Renal cortex interstitium (tissue), 11 donors: ENCODE measurements around the gene PTGES. TPM values are rescaled to one million over a fixed set of nuclear protein-coding genes. Genes with fewer than 3 reads are reported as not detected.
"Not testable (repeated sequence)": the region's sequence is repeated elsewhere in the genome, so short reads cannot be mapped to it uniquely, and the experiment has no call there.

Experiments
- DNase-seq, 11 donors: peaks; one replicate each; pipeline ENCODE4 v3.0.0-alpha.2; 2013; ENCODE audit warnings: low read depth in 9 of 11, low spot score in 4 of 11; ENCODE audit errors: extremely low read depth in 1 of 11
- polyA plus RNA-seq, 3 donors: library from polyadenylated mRNA; unstranded; fragments of 120-200 nt; gene quantifications; one replicate each; pipeline ENCODE4 v1.2.1, GENCODE V29; 2013; ENCODE audit not compliant: insufficient read length in 3 of 3

The PTGES gene
- polyA plus RNA-seq, 3 donors = 3.4 to 5.0 (median 4.0) TPM

- no peak for DNase-seq
Measured at GRCh38 chr9:129775448-129775798, 22.6 kb upstream of the PTGES start.

GRCh38 chr9:129774791-129775447 is 22.1 kb upstream of the PTGES start:
- DNase-seq = no peak

GRCh38 chr9:129773262-129774048 is 20.6 kb upstream of the PTGES start:
- DNase-seq = no peak

- DNase-seq = no peak
Measured at GRCh38 chr9:129770741-129771140, 17.9 kb upstream of the PTGES start.

GRCh38 chr9:129769669-129770068 is 16.8 kb upstream of the PTGES start:
- DNase-seq = no peak

- no peak for DNase-seq
Measured at GRCh38 chr9:129768486-129768885, 15.6 kb upstream of the PTGES start.

GRCh38 chr9:129765764-129766317 is 13.0 kb upstream of the PTGES start:
- no peak for DNase-seq

GRCh38 chr9:129762985-129763926 is 10.4 kb upstream of the PTGES start:
- DNase-seq = no peak

- not testable (repeated sequence) for DNase-seq
Measured at GRCh38 chr9:129762370-129762984, 9.6 kb upstream of the PTGES start.

GRCh38 chr9:129761901-129762369 is 9.1 kb upstream of the PTGES start:
- peak in 3 of 11 donors; percentile 40 to 53 (median 41) for DNase-seq

GRCh38 chr9:129761293-129761900 is 8.6 kb upstream of the PTGES start:
- DNase-seq = peak in 6 of 11 donors; percentile 46 to 80 (median 72)

- not testable (repeated sequence) for DNase-seq
Measured at GRCh38 chr9:129760784-129761183, 7.9 kb upstream of the PTGES start.

- no peak for DNase-seq
Measured at GRCh38 chr9:129759804-129760502, 7.1 kb upstream of the PTGES start.

GRCh38 chr9:129759319-129759718 is 6.5 kb upstream of the PTGES start:
- no peak for DNase-seq

GRCh38 chr9:129757045-129757444 is 4.2 kb upstream of the PTGES start:
- no peak for DNase-seq

GRCh38 chr9:129756191-129756590 is 3.3 kb upstream of the PTGES start:
- DNase-seq = no peak

- DNase-seq = no peak
Measured at GRCh38 chr9:129755151-129755550, 2.3 kb upstream of the PTGES start.
